RWPE2 (cell line): Measurements from ENCODE around the gene PLEKHG1.

Experiments
- ATAC-seq: fragments of 200-7000 bp; cut with Tn5 transposase; 3 replicates; pipeline ENCODE4 v1.9.1; 2021; ENCODE audit warnings: low read depth
- DNase-seq: peaks from one replicate; pipeline ENCODE4 v3.0.0-alpha.2; 2020; ENCODE audit warnings: low spot score
- H3K27ac ChIP-seq: fragments of 450-650 bp; 2 replicates; pipeline ENCODE4 v1.5.1; 2017; ENCODE audit warnings: mild to moderate bottlenecking; ENCODE audit not compliant: poor library complexity, severe bottlenecking
- H3K27me3 ChIP-seq: fragments of 250-450 bp; sonication (Bioruptor Pico); 2 replicates; pipeline ENCODE4 v1.5.1; 2021; ENCODE audit warnings: mild to moderate bottlenecking, moderate library complexity; ENCODE audit not compliant: insufficient read depth, poor library complexity, severe bottlenecking
- H3K36me3 ChIP-seq: fragments of 250-450 bp; sonication (Bioruptor Pico); 2 replicates; pipeline ENCODE4 v1.5.1; 2020; ENCODE audit warnings: low read depth, mild to moderate bottlenecking, moderate library complexity
- H3K4me1 ChIP-seq: fragments of 250-450 bp; sonication (Bioruptor Pico); 2 replicates; pipeline ENCODE4 v1.5.1; 2021; ENCODE audit warnings: mild to moderate bottlenecking, moderate library complexity; ENCODE audit not compliant: insufficient read depth, poor library complexity, severe bottlenecking
- H3K4me3 ChIP-seq: fragments of 250-450 bp; sonication (Bioruptor Pico); 2 replicates; pipeline ENCODE4 v1.5.1; 2021; ENCODE audit warnings: mild to moderate bottlenecking, moderate library complexity; ENCODE audit not compliant: severe bottlenecking
- H3K9me3 ChIP-seq: fragments of 250-450 bp; sonication (Bioruptor Pico); 2 replicates; pipeline ENCODE4 v1.5.1; 2021; ENCODE audit warnings: mild to moderate bottlenecking, moderate library complexity; ENCODE audit not compliant: severe bottlenecking
- CTCF ChIP-seq: fragments of 450-650 bp; IDR thresholded peaks from one replicate; pipeline ENCODE4 v1.5.1; 2017; ENCODE audit warnings: mild to moderate bottlenecking, moderate library complexity; ENCODE audit not compliant: poor library complexity, severe bottlenecking

PLEKHG1 gene

GRCh38 chr6:150620244-150620643, 20.6 kb downstream of the PLEKHG1 start:
- H3K27me3 ChIP-seq = no peaks in the 10 kb centered on the region
- no peak for ATAC-seq
- H3K27ac ChIP-seq = no peak overlapping the region
- H3K4me3 ChIP-seq = no peak overlapping the region
- no peaks in the 10 kb centered on the region for H3K4me1 ChIP-seq
- H3K9me3 ChIP-seq = no peaks in the 10 kb centered on the region
- H3K36me3 ChIP-seq = no peaks in the 10 kb centered on the region
- no peak for TF ChIP-seq CTCF
- DNase-seq = no peak

GRCh38 chr6:150620763-150621162, 21.1 kb downstream of the PLEKHG1 start:
- H3K4me1 ChIP-seq = no peaks in the 10 kb centered on the region
- no peaks in the 10 kb centered on the region for H3K27me3 ChIP-seq
- no peaks in the 10 kb centered on the region for H3K9me3 ChIP-seq
- no peak overlapping the region for H3K4me3 ChIP-seq
- no peak for DNase-seq
- no peaks in the 10 kb centered on the region for H3K36me3 ChIP-seq
- TF ChIP-seq CTCF = no peak
- no peak overlapping the region for H3K27ac ChIP-seq
- ATAC-seq = no peak

DNA sequence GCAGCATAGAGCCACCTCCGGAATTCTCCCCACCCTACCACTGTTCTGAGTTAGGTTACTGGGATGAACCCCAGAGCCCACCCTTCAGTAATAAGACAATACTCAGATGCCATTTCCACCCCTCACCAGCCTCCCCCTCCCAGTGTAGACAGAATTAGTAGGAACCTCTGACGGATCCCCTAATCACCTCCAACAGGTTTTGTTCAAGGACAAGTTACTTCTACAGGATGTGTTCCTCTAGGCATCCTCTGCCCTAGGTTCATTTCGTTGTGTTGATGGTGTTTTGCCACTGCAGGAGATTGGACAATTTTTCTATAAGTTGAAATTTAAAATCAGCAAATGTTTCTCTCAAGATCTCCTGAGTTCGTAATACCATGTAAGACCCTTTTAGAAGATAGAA, 22.8 kb downstream of the PLEKHG1 start:
- no peaks in the 10 kb centered on the region for H3K27me3 ChIP-seq
- peaks cover 3% of the 10 kb centered on the region for H3K4me1 ChIP-seq
- no peaks in the 10 kb centered on the region for H3K9me3 ChIP-seq
- no peak overlapping the region for H3K4me3 ChIP-seq
- ATAC-seq = no peak
- no peaks in the 10 kb centered on the region for H3K36me3 ChIP-seq
- DNase-seq = no peak
- no peak overlapping the region for H3K27ac ChIP-seq
- TF ChIP-seq CTCF = no peak

DNA sequence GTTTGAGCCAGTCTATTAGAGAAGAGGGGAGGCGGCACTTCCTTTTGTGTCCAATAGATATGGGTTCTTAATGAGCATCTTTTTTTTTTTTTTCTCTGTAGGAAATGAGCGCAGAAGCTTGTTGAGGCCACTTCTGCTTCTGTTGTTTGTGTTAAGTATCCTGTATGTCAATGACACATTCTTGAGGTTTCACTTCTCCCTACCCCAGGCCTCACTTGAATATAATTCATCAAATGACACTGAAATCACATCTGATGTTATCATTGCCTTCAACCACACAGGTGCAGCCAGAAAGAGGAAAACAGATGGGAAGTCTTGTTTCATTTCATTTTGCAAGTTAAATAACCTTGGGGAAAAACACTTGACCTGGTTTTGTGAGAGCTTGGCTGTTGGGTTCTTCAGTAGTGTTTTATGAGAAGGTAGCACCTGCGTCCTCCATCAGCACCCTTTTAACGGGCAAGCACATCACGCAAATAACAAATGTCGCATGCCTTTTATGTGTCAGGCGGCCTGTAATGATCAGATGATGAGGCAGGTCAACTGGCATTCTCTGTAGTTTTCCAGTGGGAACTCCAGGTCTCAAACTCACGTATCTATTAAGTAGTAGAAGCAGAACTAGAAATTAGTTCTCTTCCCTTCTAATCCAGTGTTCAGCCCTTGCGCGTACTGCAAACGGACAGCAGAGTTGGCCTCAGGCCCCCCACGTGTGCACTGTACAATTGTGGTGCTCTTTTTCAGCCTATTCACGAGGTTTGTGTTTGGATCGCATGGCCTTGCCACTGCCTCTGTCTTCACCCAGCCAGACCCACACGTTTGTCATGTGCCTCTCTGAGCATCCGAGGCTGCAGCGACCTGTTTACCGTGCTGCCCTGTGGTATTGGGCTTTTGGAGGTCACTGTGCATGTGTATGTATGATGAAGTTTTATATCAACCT, 23.5 kb downstream of the PLEKHG1 start:
- no peak for TF ChIP-seq CTCF
- no peak overlapping the region for H3K27ac ChIP-seq
- ATAC-seq (no peak), DNase-seq (no peak)
- H3K4me1 ChIP-seq = peaks cover 9% of the 10 kb centered on the region
- no peaks in the 10 kb centered on the region for H3K27me3 ChIP-seq
- H3K9me3 ChIP-seq = no peaks in the 10 kb centered on the region
- H3K4me3 ChIP-seq = no peak overlapping the region
- H3K36me3 ChIP-seq = no peaks in the 10 kb centered on the region

DNA sequence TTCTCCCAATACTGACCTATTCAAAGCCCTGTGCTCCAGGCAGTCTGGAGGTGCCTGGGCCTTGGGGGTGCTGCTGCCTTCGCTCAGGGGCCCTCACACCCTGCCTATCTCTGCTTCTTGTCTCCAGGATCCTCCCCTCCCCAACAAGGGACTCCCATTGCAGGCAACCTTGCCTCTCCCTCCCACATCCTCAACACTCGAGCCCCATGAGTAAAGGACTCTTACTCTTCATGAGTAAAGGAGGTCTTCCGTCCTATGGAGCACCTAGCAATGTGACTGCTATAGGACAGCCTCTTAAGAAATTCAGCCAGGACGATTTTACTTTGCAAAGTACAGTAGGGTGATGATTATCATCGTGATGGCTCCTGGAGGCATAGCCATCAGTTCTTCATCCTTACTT, 24.5 kb downstream of the PLEKHG1 start:
- H3K27ac ChIP-seq = no peak overlapping the region
- no peaks in the 10 kb centered on the region for H3K27me3 ChIP-seq
- ATAC-seq (no peak), DNase-seq (no peak)
- no peaks in the 10 kb centered on the region for H3K36me3 ChIP-seq
- peaks cover 9% of the 10 kb centered on the region for H3K4me1 ChIP-seq
- no peaks in the 10 kb centered on the region for H3K9me3 ChIP-seq
- H3K4me3 ChIP-seq = no peak overlapping the region
- TF ChIP-seq CTCF = no peak
